A673 (cell line): ENCODE measurements around the gene MOCOS. TPM values are rescaled to one million over a fixed set of nuclear protein-coding genes. Genes with fewer than 3 reads are reported as not detected.

Experiments used
- BruUV-seq: library from RNA; stranded (reverse); fragments of 400-500 nt; replicated peaks from 2 replicates; lab custom pipeline; 2021; lab: Mats Ljungman, UMichigan
- CTCF ChIA-PET: fragments of 300-600 bp; sonication (Branson Sonifier 250); formaldehyde crosslinking; loops from one replicate; lab custom pipeline; 2022; ENCODE audit warnings: antibody characterized with exemption; lab: Charles Lee
- POLR2A ChIA-PET: fragments of 300-600 bp; sonication (Branson Sonifier 250); formaldehyde crosslinking; loops from one replicate; lab custom pipeline; 2022; ENCODE audit warnings: antibody characterized with exemption; ENCODE audit not compliant: low non-redundant PET; lab: Charles Lee
- DNase-seq: peaks from one replicate; pipeline ENCODE4 v3.0.0-alpha.2; 2015; ENCODE audit warnings: low spot score
- H3K27ac ChIP-seq: fragments of 200-600 bp; sonication (generic); 2 replicates; pipeline ENCODE4 v1.5.1; 2016; ENCODE audit warnings: mixed run types, low read depth, mild to moderate bottlenecking, mixed read lengths, antibody characterized with exemption, low read length; ENCODE audit not compliant: poor library complexity, severe bottlenecking
- H3K27me3 ChIP-seq: fragments of 200-600 bp; sonication (generic); replicated peaks from 2 replicates; pipeline ENCODE4 v1.6.1; 2017; ENCODE audit warnings: mixed run types, low read depth, mild to moderate bottlenecking, mixed read lengths, antibody characterized with exemption, low read length; ENCODE audit not compliant: insufficient read depth, poor library complexity
- H3K36me3 ChIP-seq: fragments of 200-600 bp; sonication (generic); 2 replicates; pipeline ENCODE4 v1.6.1; 2016; ENCODE audit warnings: mixed run types, mild to moderate bottlenecking, mixed read lengths, antibody characterized with exemption, low read length; ENCODE audit not compliant: insufficient read depth, poor library complexity, severe bottlenecking
- H3K4me1 ChIP-seq: fragments of 200-600 bp; sonication (generic); 2 replicates; pipeline ENCODE4 v1.6.1; 2017; ENCODE audit warnings: mixed run types, mild to moderate bottlenecking, mixed read lengths, antibody characterized with exemption, low read length; ENCODE audit not compliant: insufficient read depth, poor library complexity, severe bottlenecking
- H3K4me3 ChIP-seq: fragments of 200-600 bp; sonication (generic); 2 replicates; pipeline ENCODE4 v1.5.1; 2016; ENCODE audit warnings: low read depth, mixed run types, mild to moderate bottlenecking, mixed read lengths, low read length; ENCODE audit not compliant: poor library complexity, severe bottlenecking
- H3K9me3 ChIP-seq: fragments of 200-600 bp; sonication (generic); 2 replicates; pipeline ENCODE4 v1.6.1; 2016; ENCODE audit warnings: mixed run types, low read depth, mild to moderate bottlenecking, mixed read lengths, antibody characterized with exemption, low read length; ENCODE audit not compliant: poor library complexity, severe bottlenecking
- CTCF ChIP-seq: fragments of 300-800, 200-600 bp; sonication (generic); conservative IDR thresholded peaks from 2 replicates; pipeline ENCODE4 v1.5.1; 2017; ENCODE audit warnings: low read depth, mild to moderate bottlenecking, antibody characterized with exemption, low read length, moderate library complexity, mixed read lengths
- EZH2 ChIP-seq: fragments of 200-600 bp; sonication (generic); IDR thresholded peaks from 2 replicates; pipeline ENCODE4 v1.6.1; 2017; ENCODE audit warnings: borderline replicate concordance, low read depth, mild to moderate bottlenecking, mixed read lengths, antibody characterized with exemption, low read length; ENCODE audit not compliant: poor library complexity, severe bottlenecking
- intact Hi-C: fragments of 100-400 bp; cut with micrococcal nuclease; formaldehyde crosslinking; loops from one replicate; pipeline ENCODE4 v1.10.0; 2022; ENCODE audit not compliant: unreplicated experiment
- total RNA-seq: library from RNA; stranded (reverse); gene quantifications from 2 replicates; pipeline ENCODE4 v1.2.3, GENCODE V29; 2021

The MOCOS gene
- total RNA-seq, 1 experiment from 2014 or later, result not detected

GRCh38 chr18:36264283-36264682 lies 77.0 kb downstream of the MOCOS start:
- intact Hi-C loops, result no loop called here
- Histone ChIP-seq H3K27me3 (peaks cover 32% of the 10 kb centered on the region), H3K4me3 (no peak overlapping the region), H3K36me3 (no peaks in the 10 kb centered on the region), H3K9me3 (no peaks in the 10 kb centered on the region), H3K4me1 (no peaks in the 10 kb centered on the region), H3K27ac (no peak overlapping the region)
- POLR2A ChIA-PET, result no interaction called here
- DNase-seq, result no peak
- CTCF ChIA-PET, result no interaction called here
- no TSS peak for BruUV-seq
- no peak for TF ChIP-seq EZH2
- TF ChIP-seq CTCF, result no peak

GRCh38 chr18:36265015-36265414 lies 77.7 kb downstream of the MOCOS start:
- POLR2A ChIA-PET, result no interaction called here
- intact Hi-C loops, result no loop called here

GRCh38 chr18:36269157-36269556 lies 81.9 kb downstream of the MOCOS start:
- no TSS peak for BruUV-seq

More at GRCh38 chr18:36265015-36265414, 77.7 kb downstream of the MOCOS start:
- BruUV-seq, result no TSS peak
- Histone ChIP-seq H3K9me3 (no peaks in the 10 kb centered on the region), H3K27ac (no peak overlapping the region), H3K27me3 (peaks cover 36% of the 10 kb centered on the region), H3K4me3 (no peak overlapping the region), H3K4me1 (no peaks in the 10 kb centered on the region), H3K36me3 (no peaks in the 10 kb centered on the region)
- TF ChIP-seq CTCF (no peak), EZH2 (no peak)
- no peak for DNase-seq
- CTCF ChIA-PET, result no interaction called here

More at GRCh38 chr18:36269157-36269556, 81.9 kb downstream of the MOCOS start:
- intact Hi-C loops, result no loop called here
- Histone ChIP-seq H3K4me3 (no peak overlapping the region), H3K36me3 (no peaks in the 10 kb centered on the region), H3K4me1 (no peaks in the 10 kb centered on the region), H3K9me3 (no peaks in the 10 kb centered on the region), H3K27ac (no peak overlapping the region), H3K27me3 (peaks cover 28% of the 10 kb centered on the region)
- TF ChIP-seq EZH2 (no peak), CTCF (no peak)
- no peak for DNase-seq
- CTCF ChIA-PET, result no interaction called here
- POLR2A ChIA-PET, result no interaction called here
